HepG2 (cell line): Measurements from ENCODE around the gene RGS19. TPM values are rescaled to one million over a fixed set of nuclear protein-coding genes. Genes with fewer than 3 reads are reported as not detected.

Source experiments
- FOXC1 ChIP-seq: sonication (generic); formaldehyde crosslinking; IDR thresholded peaks from 2 replicates; pipeline ENCODE4 v1.8.0; 2022; ENCODE audit warnings: mild to moderate bottlenecking, missing genetic modification reagents, borderline replicate concordance
- HNRNPLL ChIP-seq: fragments of 200-400 bp; formaldehyde crosslinking; IDR thresholded peaks from 2 replicates; pipeline ENCODE4 v1.6.1; 2017; ENCODE audit warnings: mild to moderate bottlenecking, low read depth, low read length; ENCODE audit not compliant: poor library complexity, severe bottlenecking
- KDM5A ChIP-seq: fragments of 200-600 bp; sonication (generic); IDR thresholded peaks from 2 replicates; pipeline ENCODE4 v1.7.0; 2018; ENCODE audit warnings: antibody characterized with exemption, mild to moderate bottlenecking, low read length, borderline replicate concordance
- SMC3 ChIP-seq: IDR thresholded peaks from 2 replicates; pipeline ENCODE4 v1.6.1; 2011; ENCODE audit warnings: low read length, improper control_type of control experiment
- ZBTB7B ChIP-seq: sonication (generic); formaldehyde crosslinking; IDR thresholded peaks from 2 replicates; pipeline ENCODE4 v1.4.0; 2020; ENCODE audit warnings: missing genetic modification reagents
- ZNF547 ChIP-seq: sonication (generic); formaldehyde crosslinking; IDR thresholded peaks from 2 replicates; pipeline ENCODE4 v1.5.1; 2020; ENCODE audit warnings: mild to moderate bottlenecking, missing genetic modification reagents
- ZNF782 ChIP-seq: sonication (generic); formaldehyde crosslinking; IDR thresholded peaks from 2 replicates; pipeline ENCODE4 v1.4.0; 2020; ENCODE audit warnings: missing genetic modification reagents, mild to moderate bottlenecking, borderline replicate concordance
- polyA plus RNA-seq, 8 experiments: library from polyadenylated mRNA; depleted of rRNA in 3 of 8; stranded (reverse) in 7 of 8; unstranded in 1 of 8; fragments of >200 nt; fragmentation: Illumina TruSeq in 4 of 8; extraction: Trizol in 4 of 8; gene quantifications; 2 replicates each; pipeline versions ENCODE4 v1.2.1 to v1.2.3, GENCODE V29; 2011 to 2016; ENCODE audit warnings: low read depth in 4 of 8, missing spikeins in 1 of 8, mixed read lengths in 1 of 8; ENCODE audit not compliant: insufficient read depth in 1 of 8
- total RNA-seq, 5 experiments: library from RNA; depleted of rRNA; stranded (reverse); fragments of >200 nt; fragmentation: Illumina TruSeq; extraction: Trizol; gene quantifications; 2 replicates each; pipeline ENCODE4 v1.2.3, GENCODE V29; 2016; ENCODE audit warnings: low read depth in 1 of 5
- TF ChIP-seq, protein P1 (sequence below): sonication (generic); formaldehyde crosslinking; IDR thresholded peaks from 2 replicates; pipeline ENCODE4 v1.4.0; 2020; ENCODE audit warnings: missing genetic modification reagents, borderline replicate concordance
- TF ChIP-seq, protein P2 (sequence below): sonication (generic); formaldehyde crosslinking; IDR thresholded peaks from 2 replicates; pipeline ENCODE4 v1.5.1; 2020; ENCODE audit warnings: missing genetic modification reagents, mild to moderate bottlenecking, borderline replicate concordance
- TF ChIP-seq, protein P3 (sequence below): sonication (generic); formaldehyde crosslinking; IDR thresholded peaks from 2 replicates; pipeline ENCODE4 v1.9.0; 2021; ENCODE audit warnings: missing genetic modification reagents, mild to moderate bottlenecking, borderline replicate concordance
- TF ChIP-seq, protein P4 (sequence below): IDR thresholded peaks from 2 replicates; pipeline ENCODE4 v1.6.1; 2012; ENCODE audit warnings: inconsistent platforms
- TF ChIP-seq, protein P5 (sequence below): sonication (generic); formaldehyde crosslinking; IDR thresholded peaks from 2 replicates; pipeline ENCODE4 v1.5.0; 2020; ENCODE audit warnings: missing genetic modification reagents
- TF ChIP-seq, protein P6 (sequence below): IDR thresholded peaks from 2 replicates; pipeline ENCODE4 v1.6.1; 2016; ENCODE audit warnings: mild to moderate bottlenecking
- TF ChIP-seq, protein P7 (sequence below): sonication (generic); formaldehyde crosslinking; IDR thresholded peaks from 2 replicates; pipeline ENCODE4; 2020; ENCODE audit warnings: missing genetic modification reagents, mild to moderate bottlenecking, borderline replicate concordance

The RGS19 gene
- total and polyA plus RNA-seq, 2 of the 13 experiments (the other 11 are each of a cell fraction or from before 2014, with no cell fraction given): 10.7 to 11.9 TPM

DNA sequence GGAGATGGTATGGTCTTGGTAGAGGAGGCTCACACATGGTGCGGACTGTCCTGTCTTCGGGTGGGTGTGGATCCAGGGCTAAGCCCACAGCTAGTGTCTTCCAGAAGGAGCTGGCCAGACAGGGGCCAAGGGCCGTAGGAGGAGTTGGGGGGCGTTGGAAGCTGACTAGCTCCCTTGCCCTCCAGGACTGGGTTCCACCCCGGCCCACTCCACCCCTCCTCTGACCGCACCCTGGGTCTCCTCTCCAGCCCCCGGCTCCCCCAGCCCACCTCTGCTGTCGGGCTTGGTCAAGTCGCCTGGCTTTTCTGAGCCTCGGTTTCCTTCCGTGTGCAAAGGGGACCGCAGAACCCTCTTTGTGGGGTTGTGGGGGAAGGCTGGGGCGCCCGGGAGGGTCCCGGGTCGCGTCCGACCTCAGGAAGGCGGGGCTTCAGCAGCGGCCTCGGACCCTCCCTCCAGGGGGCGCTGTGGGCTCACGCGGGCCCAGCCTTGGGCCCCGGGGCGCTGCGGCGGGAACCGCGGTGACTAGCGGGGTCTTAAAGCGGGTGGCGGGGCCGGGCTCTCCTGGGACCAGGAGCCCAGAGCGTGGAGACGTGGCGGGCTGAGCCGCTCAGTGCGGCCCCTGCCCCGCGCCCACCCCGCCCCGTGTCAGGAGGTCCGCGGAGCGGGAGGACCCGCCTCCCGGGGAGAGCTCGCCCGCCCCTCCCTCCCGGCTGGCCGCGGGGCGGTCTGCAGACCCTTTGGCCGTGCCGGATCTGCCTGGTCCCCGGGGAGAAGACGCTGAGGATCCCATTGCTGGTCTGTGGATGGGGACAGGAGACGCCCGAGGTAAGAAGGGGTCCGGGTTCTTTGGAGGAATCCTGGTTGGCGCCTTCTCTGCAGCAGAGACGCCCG, 22.7 kb upstream of the RGS19 start (continued):
- TF ChIP-seq ZNF547 (CRISPR knock-in tag) (peak; percentile 66; the same call in 1 of the 2 replicates), SMC3 (peak; percentile 15; the same call in 1 of the 2 replicates), FOXC1 (CRISPR knock-in tag) (no peak; the same call in 1 of the 2 replicates), ZBTB7B (peak; percentile 88; the same call in 1 of the 2 replicates), HNRNPLL (peak; percentile 43), KDM5A (no peak), ZNF782 (CRISPR knock-in tag) (no peak)
- TF ChIP-seq, protein P1, sequence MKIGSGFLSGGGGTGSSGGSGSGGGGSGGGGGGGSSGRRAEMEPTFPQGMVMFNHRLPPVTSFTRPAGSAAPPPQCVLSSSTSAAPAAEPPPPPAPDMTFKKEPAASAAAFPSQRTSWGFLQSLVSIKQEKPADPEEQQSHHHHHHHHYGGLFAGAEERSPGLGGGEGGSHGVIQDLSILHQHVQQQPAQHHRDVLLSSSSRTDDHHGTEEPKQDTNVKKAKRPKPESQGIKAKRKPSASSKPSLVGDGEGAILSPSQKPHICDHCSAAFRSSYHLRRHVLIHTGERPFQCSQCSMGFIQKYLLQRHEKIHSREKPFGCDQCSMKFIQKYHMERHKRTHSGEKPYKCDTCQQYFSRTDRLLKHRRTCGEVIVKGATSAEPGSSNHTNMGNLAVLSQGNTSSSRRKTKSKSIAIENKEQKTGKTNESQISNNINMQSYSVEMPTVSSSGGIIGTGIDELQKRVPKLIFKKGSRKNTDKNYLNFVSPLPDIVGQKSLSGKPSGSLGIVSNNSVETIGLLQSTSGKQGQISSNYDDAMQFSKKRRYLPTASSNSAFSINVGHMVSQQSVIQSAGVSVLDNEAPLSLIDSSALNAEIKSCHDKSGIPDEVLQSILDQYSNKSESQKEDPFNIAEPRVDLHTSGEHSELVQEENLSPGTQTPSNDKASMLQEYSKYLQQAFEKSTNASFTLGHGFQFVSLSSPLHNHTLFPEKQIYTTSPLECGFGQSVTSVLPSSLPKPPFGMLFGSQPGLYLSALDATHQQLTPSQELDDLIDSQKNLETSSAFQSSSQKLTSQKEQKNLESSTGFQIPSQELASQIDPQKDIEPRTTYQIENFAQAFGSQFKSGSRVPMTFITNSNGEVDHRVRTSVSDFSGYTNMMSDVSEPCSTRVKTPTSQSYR (CRISPR knock-in tag): no peak
- TF ChIP-seq, protein P2, sequence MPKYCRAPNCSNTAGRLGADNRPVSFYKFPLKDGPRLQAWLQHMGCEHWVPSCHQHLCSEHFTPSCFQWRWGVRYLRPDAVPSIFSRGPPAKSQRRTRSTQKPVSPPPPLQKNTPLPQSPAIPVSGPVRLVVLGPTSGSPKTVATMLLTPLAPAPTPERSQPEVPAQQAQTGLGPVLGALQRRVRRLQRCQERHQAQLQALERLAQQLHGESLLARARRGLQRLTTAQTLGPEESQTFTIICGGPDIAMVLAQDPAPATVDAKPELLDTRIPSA (CRISPR knock-in tag): no peak
- TF ChIP-seq, protein P3, sequence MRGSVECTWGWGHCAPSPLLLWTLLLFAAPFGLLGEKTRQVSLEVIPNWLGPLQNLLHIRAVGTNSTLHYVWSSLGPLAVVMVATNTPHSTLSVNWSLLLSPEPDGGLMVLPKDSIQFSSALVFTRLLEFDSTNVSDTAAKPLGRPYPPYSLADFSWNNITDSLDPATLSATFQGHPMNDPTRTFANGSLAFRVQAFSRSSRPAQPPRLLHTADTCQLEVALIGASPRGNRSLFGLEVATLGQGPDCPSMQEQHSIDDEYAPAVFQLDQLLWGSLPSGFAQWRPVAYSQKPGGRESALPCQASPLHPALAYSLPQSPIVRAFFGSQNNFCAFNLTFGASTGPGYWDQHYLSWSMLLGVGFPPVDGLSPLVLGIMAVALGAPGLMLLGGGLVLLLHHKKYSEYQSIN: no peak
- TF ChIP-seq, protein P4, sequence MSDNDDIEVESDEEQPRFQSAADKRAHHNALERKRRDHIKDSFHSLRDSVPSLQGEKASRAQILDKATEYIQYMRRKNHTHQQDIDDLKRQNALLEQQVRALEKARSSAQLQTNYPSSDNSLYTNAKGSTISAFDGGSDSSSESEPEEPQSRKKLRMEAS: peak; percentile 41; the same call in 1 of the 2 replicates
- TF ChIP-seq, protein P5, sequence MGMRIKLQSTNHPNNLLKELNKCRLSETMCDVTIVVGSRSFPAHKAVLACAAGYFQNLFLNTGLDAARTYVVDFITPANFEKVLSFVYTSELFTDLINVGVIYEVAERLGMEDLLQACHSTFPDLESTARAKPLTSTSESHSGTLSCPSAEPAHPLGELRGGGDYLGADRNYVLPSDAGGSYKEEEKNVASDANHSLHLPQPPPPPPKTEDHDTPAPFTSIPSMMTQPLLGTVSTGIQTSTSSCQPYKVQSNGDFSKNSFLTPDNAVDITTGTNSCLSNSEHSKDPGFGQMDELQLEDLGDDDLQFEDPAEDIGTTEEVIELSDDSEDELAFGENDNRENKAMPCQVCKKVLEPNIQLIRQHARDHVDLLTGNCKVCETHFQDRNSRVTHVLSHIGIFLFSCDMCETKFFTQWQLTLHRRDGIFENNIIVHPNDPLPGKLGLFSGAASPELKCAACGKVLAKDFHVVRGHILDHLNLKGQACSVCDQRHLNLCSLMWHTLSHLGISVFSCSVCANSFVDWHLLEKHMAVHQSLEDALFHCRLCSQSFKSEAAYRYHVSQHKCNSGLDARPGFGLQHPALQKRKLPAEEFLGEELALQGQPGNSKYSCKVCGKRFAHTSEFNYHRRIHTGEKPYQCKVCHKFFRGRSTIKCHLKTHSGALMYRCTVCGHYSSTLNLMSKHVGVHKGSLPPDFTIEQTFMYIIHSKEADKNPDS (CRISPR knock-in tag): peak; percentile 45; the same call in 1 of the 2 replicates
- TF ChIP-seq, protein P6, sequence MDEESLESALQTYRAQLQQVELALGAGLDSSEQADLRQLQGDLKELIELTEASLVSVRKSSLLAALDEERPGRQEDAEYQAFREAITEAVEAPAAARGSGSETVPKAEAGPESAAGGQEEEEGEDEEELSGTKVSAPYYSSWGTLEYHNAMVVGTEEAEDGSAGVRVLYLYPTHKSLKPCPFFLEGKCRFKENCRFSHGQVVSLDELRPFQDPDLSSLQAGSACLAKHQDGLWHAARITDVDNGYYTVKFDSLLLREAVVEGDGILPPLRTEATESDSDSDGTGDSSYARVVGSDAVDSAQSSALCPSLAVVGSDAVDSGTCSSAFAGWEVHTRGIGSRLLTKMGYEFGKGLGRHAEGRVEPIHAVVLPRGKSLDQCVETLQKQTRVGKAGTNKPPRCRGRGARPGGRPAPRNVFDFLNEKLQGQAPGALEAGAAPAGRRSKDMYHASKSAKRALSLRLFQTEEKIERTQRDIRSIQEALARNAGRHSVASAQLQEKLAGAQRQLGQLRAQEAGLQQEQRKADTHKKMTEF (CRISPR knock-in tag): peak; percentile 55; the same call in 1 of the 2 replicates
- TF ChIP-seq, protein P7, sequence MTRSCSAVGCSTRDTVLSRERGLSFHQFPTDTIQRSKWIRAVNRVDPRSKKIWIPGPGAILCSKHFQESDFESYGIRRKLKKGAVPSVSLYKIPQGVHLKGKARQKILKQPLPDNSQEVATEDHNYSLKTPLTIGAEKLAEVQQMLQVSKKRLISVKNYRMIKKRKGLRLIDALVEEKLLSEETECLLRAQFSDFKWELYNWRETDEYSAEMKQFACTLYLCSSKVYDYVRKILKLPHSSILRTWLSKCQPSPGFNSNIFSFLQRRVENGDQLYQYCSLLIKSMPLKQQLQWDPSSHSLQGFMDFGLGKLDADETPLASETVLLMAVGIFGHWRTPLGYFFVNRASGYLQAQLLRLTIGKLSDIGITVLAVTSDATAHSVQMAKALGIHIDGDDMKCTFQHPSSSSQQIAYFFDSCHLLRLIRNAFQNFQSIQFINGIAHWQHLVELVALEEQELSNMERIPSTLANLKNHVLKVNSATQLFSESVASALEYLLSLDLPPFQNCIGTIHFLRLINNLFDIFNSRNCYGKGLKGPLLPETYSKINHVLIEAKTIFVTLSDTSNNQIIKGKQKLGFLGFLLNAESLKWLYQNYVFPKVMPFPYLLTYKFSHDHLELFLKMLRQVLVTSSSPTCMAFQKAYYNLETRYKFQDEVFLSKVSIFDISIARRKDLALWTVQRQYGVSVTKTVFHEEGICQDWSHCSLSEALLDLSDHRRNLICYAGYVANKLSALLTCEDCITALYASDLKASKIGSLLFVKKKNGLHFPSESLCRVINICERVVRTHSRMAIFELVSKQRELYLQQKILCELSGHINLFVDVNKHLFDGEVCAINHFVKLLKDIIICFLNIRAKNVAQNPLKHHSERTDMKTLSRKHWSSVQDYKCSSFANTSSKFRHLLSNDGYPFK (CRISPR knock-in tag): peak; percentile 27; the same call in 1 of the 2 replicates
